ENCODE measurements around the gene ROBO4.

GRCh38 chr11:124840666-124841065, 57.0 kb downstream of the ROBO4 start:
- TF ChIP-seq EP300 (IDR thresholded peaks at IDR 0.05; ENCODE audit: low read depth) (no peak), POLR2A (IDR thresholded peaks at IDR 0.05) (no peak), CTCF (IDR thresholded peaks at IDR 0.05) (no peak), POLR2AphosphoS5 (IDR thresholded peaks at IDR 0.05) (no peak)
